SK-N-MC (cell line): ENCODE data around the gene STK26.
"Not testable (repeated sequence)": the region's sequence is repeated elsewhere in the genome, so short reads cannot be mapped to it uniquely, and the experiment has no call there.

Experiments used
- DNase-seq: peaks from one replicate; pipeline ENCODE4 v3.0.0-alpha.2; 2011; ENCODE audit warnings: low read depth, low spot score
- H3K27ac ChIP-seq: fragments of 200-600 bp; sonication (generic); 2 replicates; pipeline ENCODE4 v1.5.1; 2016; ENCODE audit warnings: mixed run types
- H3K36me3 ChIP-seq: fragments of 200-600 bp; sonication (generic); 2 replicates; pipeline ENCODE4 v1.6.1; 2017; ENCODE audit warnings: antibody characterized with exemption, low read length, mixed read lengths; ENCODE audit not compliant: insufficient read depth
- H3K4me3 ChIP-seq: fragments of 200-600 bp; sonication (generic); 2 replicates; pipeline ENCODE4 v1.5.1; 2016
- H3K9ac ChIP-seq: fragments of 200-600 bp; sonication (generic); 2 replicates; pipeline ENCODE4 v1.8.0; 2017; ENCODE audit warnings: mixed run types, mixed read lengths; ENCODE audit not compliant: insufficient read length
- H3K9me3 ChIP-seq: fragments of 200-600 bp; sonication (generic); 2 replicates; pipeline ENCODE4 v1.6.1; 2017; ENCODE audit warnings: low read depth, mild to moderate bottlenecking, antibody characterized with exemption, low read length, moderate library complexity, mixed read lengths
- EZH2 ChIP-seq: fragments of 200-600 bp; sonication (generic); IDR thresholded peaks from one replicate; pipeline ENCODE4 v1.6.1; 2017; ENCODE audit warnings: antibody characterized with exemption
- FOXP2 ChIP-seq: optimal IDR thresholded peaks from 2 replicates; pipeline ENCODE3; 2011; ENCODE audit warnings: mild to moderate bottlenecking, moderate library complexity; ENCODE audit not compliant: insufficient read depth; ENCODE audit errors: extremely low read length, control extremely low read depth
- POLR2AphosphoS5 ChIP-seq: IDR thresholded peaks from 2 replicates; pipeline ENCODE4 v1.6.1; 2012; ENCODE audit warnings: mild to moderate bottlenecking, low read depth, low read length, borderline replicate concordance

The STK26 gene

GRCh38 chrX:132004728-132005127 lies 18.4 kb upstream of the STK26 start:
- H3K9me3 ChIP-seq = no peaks in the 10 kb centered on the region

GRCh38 chrX:132009350-132009749 lies 13.8 kb upstream of the STK26 start:
- H3K9ac ChIP-seq = no peak overlapping the region
- H3K9me3 ChIP-seq = no peaks in the 10 kb centered on the region
- H3K36me3 ChIP-seq = no peaks in the 10 kb centered on the region
- no peak for TF ChIP-seq FOXP2
- no peak for TF ChIP-seq POLR2AphosphoS5
- TF ChIP-seq EZH2 = no peak
- H3K27ac ChIP-seq = no peak overlapping the region
- DNase-seq = no peak
- no peak overlapping the region for H3K4me3 ChIP-seq

More at GRCh38 chrX:132004728-132005127, 18.4 kb upstream of the STK26 start:
- Histone ChIP-seq H3K27ac (no peak overlapping the region), H3K4me3 (no peak overlapping the region), H3K9ac (no peak overlapping the region), H3K36me3 (no peaks in the 10 kb centered on the region)
- DNase-seq = no peak
- TF ChIP-seq FOXP2 = no peak
- TF ChIP-seq EZH2 = no peak
- TF ChIP-seq POLR2AphosphoS5 = no peak

DNA sequence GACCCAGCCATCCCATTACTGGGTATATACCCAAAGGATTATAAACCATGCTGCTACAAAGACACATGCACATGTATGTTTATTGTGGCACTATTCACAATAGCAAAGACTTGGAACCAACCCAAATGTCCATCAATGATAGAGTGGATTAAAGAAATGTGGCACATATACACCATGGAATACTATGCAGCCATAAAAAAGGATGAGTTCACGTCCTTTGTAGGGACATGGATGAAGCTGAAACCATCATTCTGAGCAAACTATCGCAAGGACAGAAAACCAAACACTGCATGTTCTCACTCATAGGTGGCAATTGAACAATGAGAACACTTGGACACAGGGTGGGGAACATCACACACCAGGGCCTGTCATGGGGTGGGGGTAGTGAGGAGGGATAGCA lies 12.9 kb upstream of the STK26 start:
- not testable (repeated sequence) for H3K4me3 ChIP-seq, DNase-seq, H3K9ac ChIP-seq, H3K36me3 ChIP-seq, H3K27ac ChIP-seq, H3K9me3 ChIP-seq

DNA sequence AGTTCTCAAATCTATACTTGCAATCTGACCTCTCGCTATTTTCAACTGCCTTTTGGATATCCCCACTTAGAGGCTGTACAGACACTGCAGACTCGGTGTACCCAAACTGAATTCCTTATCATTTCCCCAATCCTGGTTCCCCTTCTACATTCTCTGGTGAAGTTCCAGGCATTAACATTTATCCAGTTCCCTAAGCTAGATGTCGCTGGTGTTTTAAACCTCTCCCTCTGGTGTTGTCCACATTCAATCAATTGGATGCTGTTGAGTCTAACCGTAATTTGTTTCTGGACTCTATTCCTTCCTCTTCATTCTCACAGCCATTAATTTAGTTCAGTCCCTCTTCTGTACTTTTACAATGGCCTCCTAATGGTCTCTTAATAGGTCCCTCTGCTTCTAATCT lies 7.2 kb upstream of the STK26 start:
- TF ChIP-seq POLR2AphosphoS5 = no peak
- no peak for TF ChIP-seq EZH2
- TF ChIP-seq FOXP2 = no peak
- Histone ChIP-seq H3K9me3 (no peaks in the 10 kb centered on the region), H3K4me3 (no peak overlapping the region), H3K36me3 (no peaks in the 10 kb centered on the region), H3K9ac (no peak overlapping the region), H3K27ac (no peak overlapping the region)
- no peak for DNase-seq

- TF ChIP-seq POLR2AphosphoS5 (no peak), FOXP2 (no peak), EZH2 (no peak)
- no peak overlapping the region for H3K4me3 ChIP-seq
- DNase-seq = no peak
- no peaks in the 10 kb centered on the region for H3K36me3 ChIP-seq
- H3K27ac ChIP-seq = no peak overlapping the region
- H3K9me3 ChIP-seq = no peaks in the 10 kb centered on the region
- no peak overlapping the region for H3K9ac ChIP-seq
These were observed 6.3 kb upstream of the STK26 start for GRCh38 chrX:132016628-132017430.

- H3K4me3 ChIP-seq = no peak overlapping the region
- DNase-seq = no peak
- TF ChIP-seq FOXP2 (no peak), EZH2 (no peak), POLR2AphosphoS5 (no peak)
- no peak overlapping the region for H3K9ac ChIP-seq
- no peak overlapping the region for H3K27ac ChIP-seq
- no peaks in the 10 kb centered on the region for H3K36me3 ChIP-seq
- no peaks in the 10 kb centered on the region for H3K9me3 ChIP-seq
These were observed 5.5 kb upstream of the STK26 start for GRCh38 chrX:132017431-132018185.

- TF ChIP-seq POLR2AphosphoS5 (no peak), FOXP2 (no peak), EZH2 (no peak)
- Histone ChIP-seq H3K4me3 (peak overlapping the region; percentile 83), H3K9me3 (no peaks in the 10 kb centered on the region), H3K36me3 (no peaks in the 10 kb centered on the region), H3K9ac (peak overlapping the region; percentile 60), H3K27ac (no peak overlapping the region)
- no peak for DNase-seq
These were observed 720 bp upstream of the STK26 start for GRCh38 chrX:132022198-132022966.

DNA sequence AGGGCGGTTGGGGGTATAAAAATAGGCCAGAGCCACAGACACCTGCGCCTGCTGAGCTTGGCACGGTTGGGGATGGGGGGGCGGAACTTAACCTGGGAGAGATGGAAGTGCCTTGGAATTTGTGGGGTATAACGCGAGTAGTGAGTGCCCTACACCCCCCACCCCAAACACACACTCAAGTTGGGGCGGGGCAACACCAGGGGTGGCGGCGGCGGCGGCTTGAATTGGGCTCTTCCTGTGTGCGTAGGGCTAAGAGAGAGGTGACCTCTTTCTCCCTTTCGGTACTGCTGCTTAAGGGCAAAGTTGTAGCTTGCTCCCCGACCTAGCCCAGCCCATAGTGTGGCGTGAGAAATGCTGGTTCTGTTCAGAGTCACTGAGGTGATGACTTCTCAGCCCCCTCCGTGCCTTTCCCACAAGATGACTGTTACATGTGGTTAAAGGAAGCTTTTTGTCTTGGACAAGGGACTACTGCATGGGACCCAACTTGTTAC lies 839 bp downstream of the STK26 start:
- Histone ChIP-seq H3K4me3 (peak overlapping the region; percentile 83), H3K27ac (no peak overlapping the region), H3K36me3 (no peaks in the 10 kb centered on the region), H3K9ac (peak overlapping the region; percentile 76), H3K9me3 (no peaks in the 10 kb centered on the region)
- no peak for DNase-seq
- TF ChIP-seq FOXP2 = no peak
- no peak for TF ChIP-seq POLR2AphosphoS5
- no peak for TF ChIP-seq EZH2
